A549 treated with AZD2906 at 1 μM for 4 hours (cell line): ENCODE measurements around the gene DNMT3A. TPM values are rescaled to one million over a fixed set of nuclear protein-coding genes. Genes with fewer than 3 reads are reported as not detected.

Experiments
- total RNA-seq: library from RNA; stranded (reverse); fragments of 200-300 nt; extraction: Qiagen RNA extraction; gene quantifications from 5 replicates; pipeline ENCODE4 v1.2.3, GENCODE V29; 2022

The DNMT3A gene
- total RNA-seq: 5.7 to 9.0 TPM (median 7.9 TPM) in 5 replicates

DNA sequence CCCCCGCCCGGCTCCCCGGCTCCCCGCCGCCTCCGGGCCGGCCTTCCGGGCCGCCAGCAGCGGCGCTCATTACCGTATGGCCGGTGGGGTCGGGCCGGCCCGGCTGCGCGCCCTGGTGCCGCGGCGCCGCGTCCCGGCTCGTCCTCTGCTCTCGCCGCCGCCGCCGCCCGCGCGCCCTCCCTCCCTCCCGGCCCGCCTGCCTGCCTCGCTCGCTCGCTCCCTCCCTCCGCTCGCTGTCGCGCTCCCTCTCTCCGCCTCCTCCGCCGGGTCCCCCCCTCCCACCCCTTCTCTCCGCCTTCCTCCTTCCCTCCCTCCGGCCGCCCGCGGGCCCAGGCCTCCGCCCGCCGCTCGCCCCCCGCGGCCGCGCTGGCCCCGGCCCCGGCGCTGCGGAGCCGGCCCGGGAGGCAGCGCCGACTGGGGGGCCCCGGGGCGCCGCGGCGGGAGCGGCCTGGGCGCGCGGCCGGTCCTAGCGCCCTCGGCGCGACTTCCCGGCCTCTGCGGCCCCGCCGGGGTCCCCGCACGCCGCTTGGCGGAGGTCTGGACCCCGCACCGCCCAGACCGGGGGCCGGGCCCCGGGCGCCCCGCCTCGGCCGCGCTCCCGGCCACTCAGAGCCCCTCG is at the start of gene DNMT3A:
Gene DNMT3A (minus strand): TSS at position 173 of the 619 bp plus-strand sequence. CDS start 27,941 bp downstream, outside the sequence.

Other genes with a start within 250 kb of the DNMT3A start
- 0.06 TPM in 1 of 5 replicates, not detected in the others for gene POMC, start 173.3 kb downstream of the DNMT3A start, total RNA-seq